AML-193 (cell line): ENCODE data around the gene CYP11A1.
A peak's percentile ranks its signal among the peaks of the same experiment; 100 is the strongest.

ENCODE experiments used
- DNase-seq, 2 experiments: peaks; one replicate each; lab custom pipeline; 2025; lab: John Stamatoyannopoulos, UW

The CYP11A1 gene

DNA sequence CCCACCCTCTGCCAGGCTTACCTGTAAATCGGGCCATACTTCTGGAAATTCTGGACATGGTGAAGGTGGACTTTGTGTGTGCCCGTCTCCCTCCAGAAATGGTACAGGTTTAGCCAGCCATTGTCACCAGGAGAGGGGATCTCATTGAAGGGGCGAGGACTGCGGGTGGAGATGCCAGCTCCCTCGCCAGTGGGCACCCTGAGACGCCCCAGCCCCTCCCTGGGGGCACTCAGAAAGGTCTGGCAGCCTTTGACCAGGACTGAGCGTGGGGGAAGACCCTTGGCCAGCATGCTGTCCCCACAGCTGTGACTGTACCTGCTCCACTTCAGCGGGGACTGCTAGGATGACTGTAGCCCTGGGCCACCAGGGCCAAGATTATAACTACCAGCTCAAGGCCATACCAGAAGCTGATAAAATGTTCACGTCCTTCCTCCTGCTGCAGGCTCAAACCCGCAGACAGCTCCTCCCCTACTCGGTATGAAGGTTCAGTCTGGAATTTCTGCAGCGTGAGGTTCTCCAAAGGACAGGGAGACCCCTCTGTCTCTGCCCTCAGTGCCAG is at the start of gene CYP11A1:
CYP11A1 (minus strand) TSS at position 351 of the 559 bp plus-strand sequence; CDS start at position 290, 61 bp downstream.
- DNase-seq: no peak

DNA sequence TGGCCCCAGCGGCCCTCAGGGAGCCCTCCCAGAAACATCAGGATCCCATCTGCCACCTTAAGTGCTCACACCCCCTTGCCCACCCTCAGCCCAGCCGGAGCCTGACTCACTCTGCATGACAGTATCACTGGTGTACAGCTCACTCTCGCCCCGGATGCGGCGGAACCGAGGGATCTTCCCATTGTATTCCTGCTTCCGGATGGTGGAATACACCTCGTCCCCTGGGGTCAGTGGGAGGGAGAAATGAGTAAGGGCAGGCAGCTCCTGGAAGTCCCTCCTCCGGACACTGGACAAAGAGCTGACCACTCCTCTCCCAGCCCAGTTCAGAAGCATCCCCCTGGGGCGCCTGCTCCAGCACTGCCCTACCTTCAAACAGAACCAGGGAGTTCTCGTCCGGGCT is 49.8 kb upstream of the CYP11A1 start:
- DNase-seq: no peak

DNA sequence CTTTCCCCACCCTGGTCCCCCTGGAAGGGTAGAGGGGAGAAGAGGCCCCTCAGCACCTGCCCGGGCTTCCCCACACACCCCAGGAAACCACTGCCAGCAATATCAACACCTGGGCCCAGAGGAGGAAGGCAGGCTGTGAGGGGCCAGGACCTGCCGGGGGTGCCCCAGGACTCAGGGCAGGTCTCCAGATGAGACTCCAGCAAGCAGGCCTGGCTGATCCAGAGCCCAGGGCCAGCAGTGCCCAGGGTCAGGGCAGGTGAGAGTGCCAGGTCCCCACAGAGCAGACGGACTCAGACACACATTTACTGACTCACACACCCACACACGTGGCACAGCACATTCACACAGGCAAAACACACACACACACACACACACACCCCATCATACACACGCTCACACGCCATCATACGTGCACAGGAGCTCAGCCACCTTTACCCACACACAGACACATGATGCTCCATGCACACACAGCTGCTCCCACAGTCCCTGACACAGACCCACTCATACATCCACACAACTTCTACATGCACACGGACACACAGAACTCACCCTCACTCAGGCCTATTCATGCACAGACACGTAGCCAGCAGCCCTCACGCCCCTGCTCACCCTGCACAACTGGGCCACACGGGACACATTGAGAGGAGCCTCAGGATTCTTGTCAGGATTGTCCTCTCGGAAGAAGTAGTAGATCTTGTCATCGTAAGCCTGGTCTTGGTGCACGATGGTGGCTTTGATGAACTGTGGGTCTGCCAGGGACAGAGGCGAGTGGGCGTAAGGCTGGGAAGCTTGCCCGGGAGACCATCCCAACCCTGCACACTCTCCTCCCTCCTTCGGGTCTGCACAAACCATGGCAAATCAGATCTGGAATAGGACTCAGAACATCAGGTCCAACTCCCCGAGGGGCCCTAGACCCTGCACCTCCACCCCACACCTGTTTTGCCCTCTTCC is 48.8 kb upstream of the CYP11A1 start:
- no peak for DNase-seq

DNA sequence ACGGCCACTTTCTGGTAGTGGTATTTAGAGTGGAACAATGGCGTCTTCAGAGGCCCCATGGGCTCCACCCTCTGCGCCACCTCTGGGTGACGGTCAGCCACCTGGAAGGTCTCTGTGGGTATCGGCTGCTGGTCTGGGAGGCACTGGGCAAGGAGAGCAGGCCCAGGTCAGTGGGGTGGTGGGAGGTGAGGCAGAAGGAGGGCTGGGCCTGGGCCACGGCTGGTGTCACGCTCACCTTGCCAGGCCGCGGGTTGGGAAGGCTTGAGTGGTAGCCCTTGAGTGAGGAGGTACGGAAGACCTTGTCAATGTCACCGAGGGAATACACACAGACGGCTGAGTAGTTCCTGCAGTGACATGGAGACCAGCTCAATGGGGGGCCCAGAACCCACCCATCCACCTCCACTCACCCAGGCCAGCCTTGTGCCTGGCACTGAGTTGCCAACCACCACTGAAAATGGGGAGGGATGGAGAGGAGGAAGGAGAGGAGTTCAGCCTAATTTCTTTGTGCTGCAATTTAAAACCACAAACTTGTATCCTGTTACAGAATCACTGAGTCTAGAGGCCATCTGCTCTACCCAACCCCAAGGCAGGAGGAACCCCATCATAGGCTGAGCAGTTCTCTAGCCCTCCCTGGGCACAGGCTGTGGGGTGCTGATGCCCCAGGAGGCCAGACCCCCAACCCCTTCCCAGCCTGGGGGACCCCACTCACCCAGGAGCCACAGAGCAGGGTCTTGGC is 47.3 kb upstream of the CYP11A1 start:
- DNase-seq: peak; percentile 38 to 66

DNA sequence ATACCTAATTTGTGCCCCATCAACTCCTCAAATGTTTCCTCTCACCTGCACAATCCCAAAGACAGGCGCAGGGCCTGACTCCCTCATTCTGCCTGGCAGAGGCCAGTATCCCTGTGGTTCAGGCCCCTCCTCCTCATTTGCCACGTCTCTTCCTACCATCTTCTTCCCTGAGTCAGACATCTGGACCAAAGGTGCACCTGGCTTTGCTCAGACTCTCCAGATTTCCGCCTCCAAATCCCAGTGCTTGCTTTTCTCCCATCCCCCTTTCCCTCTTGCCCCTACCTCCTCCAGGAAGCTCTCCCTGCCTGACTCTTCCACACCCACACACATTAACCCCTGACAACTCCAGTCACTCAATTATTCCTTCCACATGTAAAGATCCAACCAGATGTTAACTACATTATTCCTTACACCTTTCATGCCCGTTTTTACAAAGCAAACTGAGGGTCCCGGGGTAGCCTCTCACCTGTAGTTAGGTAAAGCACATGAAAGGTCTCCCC is 46.7 kb upstream of the CYP11A1 start:
- DNase-seq: no peak

DNA sequence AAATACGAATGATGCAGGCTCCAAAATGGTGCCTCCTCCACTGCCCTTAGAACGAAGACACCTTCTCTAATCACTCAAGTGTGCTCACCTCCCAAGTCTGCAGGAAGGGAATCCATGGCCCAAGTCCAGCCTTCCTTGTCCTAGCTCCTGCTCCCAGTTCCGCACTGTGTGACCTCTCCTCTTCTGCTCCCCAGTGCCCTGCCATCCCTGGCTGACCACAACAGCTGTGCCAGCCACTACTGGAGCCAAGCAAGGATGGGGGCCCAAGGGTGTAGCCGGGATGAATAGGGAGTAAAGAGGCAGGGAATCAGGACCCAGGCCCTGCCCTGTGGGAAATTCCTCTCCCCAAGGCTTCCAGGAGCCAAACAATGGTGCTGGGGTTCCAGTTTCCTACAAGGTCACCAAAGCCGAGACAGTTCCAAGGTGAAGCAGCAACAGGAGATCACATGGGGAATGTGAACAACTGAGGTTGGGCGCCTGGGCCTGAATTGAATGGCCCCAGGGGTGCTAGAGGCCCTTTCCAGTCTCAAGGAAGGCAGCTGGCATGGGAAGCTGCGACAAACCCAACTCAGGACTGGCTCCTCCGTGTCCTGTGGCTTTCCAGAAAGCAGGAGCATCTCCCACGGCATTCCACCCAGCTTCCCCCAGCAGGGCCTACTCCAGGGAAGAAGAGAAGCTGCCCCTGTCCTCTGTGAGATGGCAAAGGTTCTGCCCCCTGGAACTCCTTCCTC is 46.1 kb upstream of the CYP11A1 start:
- no peak for DNase-seq

DNA sequence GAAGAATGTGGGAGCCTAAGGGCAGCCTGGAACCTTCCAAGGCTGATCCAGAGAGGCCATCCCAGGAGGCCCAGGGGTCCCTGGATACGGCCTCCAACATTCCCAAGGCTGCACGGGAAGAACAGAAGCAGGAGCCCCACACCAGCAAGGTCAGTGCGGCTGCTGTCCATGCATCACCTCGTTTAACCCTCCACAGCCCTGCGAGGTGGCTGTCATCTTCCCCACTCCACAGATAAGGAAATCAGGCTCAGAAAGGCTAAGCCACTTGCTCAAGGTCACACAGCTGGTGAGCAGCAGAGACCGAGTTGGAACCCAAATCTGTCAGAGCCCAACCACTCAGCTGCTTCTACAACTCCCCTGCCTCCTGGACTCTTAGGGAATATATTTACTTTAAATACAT is 44.7 kb upstream of the CYP11A1 start:
- no peak for DNase-seq

DNA sequence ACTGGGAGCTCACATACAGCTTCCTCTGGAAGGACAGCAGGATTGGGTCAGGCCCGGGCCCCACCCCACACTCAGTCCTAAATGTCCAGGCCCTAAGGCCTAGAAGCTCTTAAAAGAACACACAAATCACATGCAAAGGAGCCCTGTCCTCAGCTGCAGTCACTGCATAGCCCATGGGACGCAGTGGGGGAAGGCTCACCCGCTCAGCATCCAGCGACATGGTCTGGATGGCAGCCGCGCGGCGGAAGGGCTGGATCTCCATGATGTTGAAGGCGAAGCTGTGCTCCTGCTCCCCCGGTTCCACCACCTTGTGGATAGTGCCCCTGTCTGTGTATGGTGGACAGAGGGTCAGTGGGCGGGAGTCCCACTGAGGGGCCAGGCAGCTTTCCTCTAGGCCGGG is 44.2 kb upstream of the CYP11A1 start:
- no peak for DNase-seq

DNA sequence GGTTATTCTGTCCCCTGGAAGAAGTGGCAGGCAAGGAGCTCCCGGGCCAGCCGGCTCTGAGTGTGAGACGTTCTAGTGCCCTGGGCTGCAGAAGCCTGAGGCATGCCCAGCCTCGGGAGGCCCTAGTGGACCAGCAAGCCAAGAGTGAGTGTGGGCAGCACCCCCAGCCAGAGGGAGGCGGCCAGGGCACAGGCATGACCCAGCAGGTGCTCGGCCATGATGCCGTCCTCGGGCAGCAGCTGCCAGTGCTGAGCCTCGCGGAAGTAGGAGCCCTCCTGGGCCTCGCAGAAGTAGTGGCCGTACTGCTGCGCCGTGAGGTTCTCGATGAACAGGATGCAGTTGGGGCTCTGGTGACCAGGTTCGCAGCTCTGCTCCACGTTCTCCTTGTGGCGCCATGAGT is 43.1 kb upstream of the CYP11A1 start:
- DNase-seq: no peak

DNA sequence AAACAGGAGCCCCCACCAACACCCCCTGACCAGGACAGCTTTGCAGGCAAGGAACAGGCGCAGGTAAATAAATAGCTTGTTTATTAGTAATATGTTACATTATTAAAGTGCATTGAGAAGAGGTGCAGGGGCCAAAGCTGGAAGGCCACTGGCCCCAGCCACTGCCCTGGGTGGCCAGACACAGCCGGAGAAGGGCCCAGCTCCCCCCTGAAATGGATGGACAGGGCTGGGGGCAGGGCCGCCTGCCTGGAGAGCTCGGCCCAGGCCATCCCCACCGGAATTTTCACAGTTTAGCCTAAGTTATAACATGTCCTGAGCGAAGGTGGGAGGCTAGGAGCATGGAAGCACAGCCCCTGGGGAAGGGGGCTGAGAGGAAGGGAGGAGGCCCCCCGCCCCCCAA is 41.8 kb upstream of the CYP11A1 start:
- DNase-seq: no peak

DNA sequence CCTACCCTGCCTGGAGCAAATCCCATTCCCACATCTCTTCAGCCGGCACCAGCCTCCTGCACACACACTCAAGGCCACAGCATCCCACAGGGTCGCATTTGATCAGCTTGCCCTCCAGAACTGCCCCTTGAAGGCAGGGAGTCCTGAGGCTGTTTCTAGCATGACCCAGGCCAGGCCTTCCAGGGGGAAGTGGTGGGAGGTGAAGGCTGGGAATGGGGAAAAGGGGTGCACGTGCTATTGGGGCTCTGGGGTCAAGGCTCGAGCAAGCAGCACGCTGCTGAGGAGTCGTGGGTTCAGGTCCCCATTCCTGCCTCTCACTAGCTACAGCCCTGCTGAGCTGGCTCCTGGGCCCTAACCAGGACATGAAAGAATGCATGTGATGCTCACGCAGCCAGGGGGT is 41.4 kb upstream of the CYP11A1 start:
- DNase-seq: no peak

DNA sequence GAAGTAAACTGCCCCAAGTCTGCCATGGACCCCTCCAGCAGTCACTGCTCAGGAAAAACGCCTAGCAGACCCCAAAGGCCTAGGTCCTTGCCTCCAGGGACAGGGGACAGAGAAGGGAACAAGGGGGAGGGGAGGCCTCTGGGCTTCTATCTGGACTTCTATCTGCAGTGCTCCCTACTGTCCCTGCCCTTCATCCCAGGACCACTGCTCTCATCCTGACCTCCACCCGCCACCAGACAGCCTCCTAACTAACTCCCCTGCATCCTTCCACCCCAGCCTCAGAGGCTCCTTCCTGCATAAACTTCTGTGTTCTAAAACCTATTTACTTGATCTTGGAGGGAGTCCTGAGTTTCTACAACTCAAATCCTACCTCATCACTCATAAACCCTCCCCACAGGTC is 40.9 kb upstream of the CYP11A1 start:
- DNase-seq: no peak

DNA sequence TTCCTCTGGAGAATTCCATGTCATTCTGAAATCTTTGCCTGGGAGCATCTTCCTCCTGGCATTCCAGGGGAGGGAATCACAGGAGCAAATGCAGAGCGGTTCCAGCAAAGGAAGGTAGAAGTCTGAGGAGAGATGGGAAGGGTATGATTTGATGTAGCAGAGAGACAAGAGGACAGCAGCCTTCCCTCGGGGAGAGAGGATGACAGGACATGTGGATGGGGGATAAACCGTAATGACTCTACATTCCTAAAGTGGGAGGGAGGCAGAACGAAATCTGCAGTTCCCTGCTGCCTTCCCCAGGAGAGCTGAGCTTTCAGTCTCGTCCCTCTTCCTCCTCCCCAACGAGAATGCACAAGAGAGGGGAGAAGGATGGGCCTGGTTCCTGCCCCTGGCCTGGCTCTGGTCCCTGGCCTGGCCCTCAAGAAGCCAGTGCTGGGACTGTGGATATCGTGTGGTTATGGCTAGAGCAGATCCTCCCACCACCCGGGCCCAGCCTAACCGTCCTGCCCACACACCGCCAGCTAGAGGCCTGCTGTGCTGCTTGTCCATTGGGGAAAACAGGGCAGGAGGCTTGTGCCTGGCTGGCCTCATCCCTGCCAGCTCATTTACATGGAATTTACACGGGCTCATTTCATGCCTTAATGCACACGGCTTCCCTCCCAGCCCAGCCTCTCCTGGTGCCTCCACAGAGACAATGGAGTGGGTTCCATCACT is 39.7 kb upstream of the CYP11A1 start:
- no peak for DNase-seq

DNA sequence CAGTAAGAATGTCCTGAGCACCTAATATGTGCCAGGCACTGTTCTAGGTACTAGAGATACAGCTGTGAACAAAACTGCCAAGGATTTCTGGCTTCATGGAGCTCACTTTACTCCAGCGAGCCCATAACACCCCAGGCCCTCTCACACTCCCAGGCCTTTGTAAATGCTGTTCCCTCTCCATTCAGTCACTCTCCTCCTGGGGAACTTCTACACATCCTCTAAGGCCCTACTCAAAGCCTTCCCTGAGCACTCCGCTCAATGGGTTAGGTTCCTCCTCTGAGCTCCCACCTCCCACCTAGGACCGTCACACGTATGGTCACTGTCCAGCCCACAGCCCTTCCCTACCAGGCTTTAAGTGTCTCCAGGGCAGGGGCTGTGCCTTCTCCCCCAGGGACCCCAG is 39.1 kb upstream of the CYP11A1 start:
- DNase-seq: no peak

DNA sequence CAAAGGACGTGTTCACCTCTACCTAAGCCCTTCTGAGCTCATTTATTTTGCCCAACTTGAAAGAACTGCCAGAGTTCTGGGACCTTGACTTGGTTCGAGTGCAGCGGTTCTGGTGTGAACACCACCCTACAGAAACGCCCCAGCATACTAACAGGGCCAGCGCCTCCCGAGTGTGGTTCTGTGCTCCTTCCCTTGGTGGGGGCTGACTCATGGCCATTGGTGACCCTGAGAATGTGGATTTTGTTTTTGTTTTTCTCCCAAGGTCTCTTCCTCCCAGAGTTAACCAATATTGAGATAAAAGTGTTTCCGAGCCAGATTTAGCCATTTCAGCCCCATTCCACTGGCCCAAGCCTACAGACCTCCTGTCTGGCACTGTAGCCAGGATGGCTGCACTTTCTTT is 38.4 kb upstream of the CYP11A1 start:
- DNase-seq: no peak

DNA sequence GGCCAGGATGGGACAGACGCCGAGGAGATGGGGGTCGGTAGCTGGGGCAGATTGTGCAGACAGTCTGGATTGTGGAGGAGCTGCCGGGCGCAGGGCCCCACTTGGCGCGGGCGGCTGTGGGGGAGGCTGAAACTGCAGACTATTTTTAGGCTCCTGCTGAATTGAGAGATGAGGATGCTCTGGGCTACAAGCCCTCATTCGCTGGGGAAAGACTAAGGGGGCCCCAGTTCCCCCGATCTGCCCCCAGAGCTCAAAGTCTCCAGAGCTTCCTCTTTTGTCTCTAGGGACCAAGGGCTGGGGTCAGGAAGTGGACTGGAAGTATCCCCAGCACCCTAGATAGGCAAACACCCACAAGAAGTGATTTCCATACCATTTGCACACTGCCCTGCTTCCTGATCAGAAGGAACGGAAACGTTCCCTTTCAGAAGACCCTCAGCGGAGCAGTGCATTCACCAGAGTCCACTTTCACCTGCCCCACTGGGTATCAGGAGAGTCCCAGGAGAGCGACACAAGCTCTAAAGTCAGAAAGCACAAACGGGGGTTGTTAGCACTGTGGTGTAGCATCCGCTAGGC is 36.6 kb upstream of the CYP11A1 start:
- DNase-seq: no peak

DNA sequence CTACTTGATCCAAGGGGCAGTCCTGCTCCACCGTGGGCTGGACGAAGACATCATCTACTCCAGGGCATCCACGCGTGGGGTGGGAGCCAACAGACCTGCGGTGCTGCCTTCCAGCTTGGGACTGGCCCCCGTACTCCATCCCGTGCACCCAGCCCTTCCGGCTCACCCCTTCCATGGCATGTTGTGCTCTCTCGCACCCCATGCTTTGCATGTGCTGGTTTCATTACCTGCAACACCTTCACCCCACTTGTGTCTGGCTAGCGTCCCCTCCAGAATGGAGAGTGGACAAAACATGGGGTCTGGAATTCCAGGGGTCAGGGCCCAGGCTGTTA is 36.1 kb upstream of the CYP11A1 start:
- no peak for DNase-seq

DNA sequence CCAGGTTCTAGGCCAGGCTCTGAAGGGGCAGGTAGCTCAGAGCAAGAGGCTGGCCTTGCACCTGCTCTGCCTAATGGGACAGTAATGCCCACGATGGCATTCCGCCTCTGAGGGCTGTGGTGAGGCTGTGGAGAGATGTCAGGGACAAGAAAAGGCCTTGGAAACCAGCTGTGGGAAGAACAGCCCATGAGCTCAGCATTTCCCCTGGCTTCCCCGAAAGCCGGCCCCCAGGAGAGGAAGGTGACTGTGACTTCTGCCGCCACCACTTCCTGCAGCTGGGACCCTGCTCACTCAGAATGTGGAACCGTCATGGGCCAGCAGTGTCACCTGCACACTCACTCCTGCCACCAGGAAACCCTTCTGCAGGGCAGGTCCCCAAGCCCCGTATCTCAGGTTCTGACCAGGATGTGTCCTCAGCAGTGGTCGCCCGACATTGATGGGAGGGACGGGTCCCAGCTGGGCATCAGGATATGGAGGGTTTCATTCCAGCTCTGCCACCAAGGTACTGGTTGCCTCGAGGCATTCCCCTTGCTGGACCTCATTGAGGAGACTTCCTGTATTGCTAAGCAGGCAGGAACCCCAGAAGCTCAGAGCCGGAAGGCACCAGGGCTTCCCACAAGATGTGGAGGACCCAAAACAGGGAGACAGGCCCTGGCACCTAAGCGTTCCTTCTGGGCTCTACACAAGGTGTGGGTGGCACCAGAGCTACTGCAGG is 35.6 kb upstream of the CYP11A1 start:
- peak; percentile 41 to 57 for DNase-seq

DNA sequence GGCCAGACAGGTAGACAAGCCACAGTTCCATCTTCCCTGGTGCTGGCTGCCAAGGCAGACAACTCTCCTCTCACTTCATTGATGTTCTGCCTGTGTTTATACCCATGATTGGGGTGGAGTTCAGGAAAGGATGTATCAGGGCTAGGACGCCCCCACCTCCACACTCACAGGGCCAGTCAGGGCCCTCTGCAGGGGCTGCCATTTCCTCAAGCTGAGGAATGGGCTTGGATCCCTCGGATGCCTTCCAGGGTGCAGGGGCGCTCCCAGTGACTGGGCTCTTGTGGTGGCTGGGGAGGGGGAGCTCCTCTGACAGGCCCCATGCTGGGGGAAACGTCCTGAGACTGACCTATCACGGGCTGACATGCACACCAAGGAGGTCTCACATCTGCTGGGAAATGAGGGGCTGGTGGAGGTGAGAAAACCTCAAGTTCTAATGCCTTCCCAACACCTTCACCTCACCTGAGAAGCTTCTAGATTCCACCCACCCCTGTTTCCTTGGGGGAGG is 34.9 kb upstream of the CYP11A1 start:
- DNase-seq: no peak
